ENCODE measurements around the gene INS.

Gene INS

GRCh38 chr11:2135018-2135569 lies 25.9 kb downstream of the INS start:
- H3K36me3 ChIP-seq (ENCODE audit: control insufficient read depth, insufficient read depth, low read length), result no peaks in the 10 kb centered on the region
- no peaks in the 10 kb centered on the region for H3K9me3 ChIP-seq (ENCODE audit: control insufficient read depth, insufficient read depth, low read length)
- H3K27me3 ChIP-seq (ENCODE audit: control insufficient read depth, insufficient read depth, low read length), result peaks cover 72% of the 10 kb centered on the region
- no peak overlapping the region for H3K27ac ChIP-seq (ENCODE audit: low read depth, low read length)
- H3K9ac ChIP-seq (ENCODE audit: low read depth, low read length), result no peak overlapping the region
- no peak overlapping the region for H3K4me3 ChIP-seq (ENCODE audit: low read depth, low read length)
- H3K4me1 ChIP-seq (ENCODE audit: control insufficient read depth, insufficient read depth, low read length), result no peaks in the 10 kb centered on the region

- Histone ChIP-seq H3K4me3 (ENCODE audit: low read depth, low read length) (no peak overlapping the region), H3K4me1 (ENCODE audit: control insufficient read depth, insufficient read depth, low read length) (no peaks in the 10 kb centered on the region), H3K9me3 (ENCODE audit: control insufficient read depth, insufficient read depth, low read length) (no peaks in the 10 kb centered on the region), H3K36me3 (ENCODE audit: control insufficient read depth, insufficient read depth, low read length) (no peaks in the 10 kb centered on the region), H3K27ac (ENCODE audit: low read depth, low read length) (no peak overlapping the region), H3K9ac (ENCODE audit: low read depth, low read length) (no peak overlapping the region), H3K27me3 (ENCODE audit: control insufficient read depth, insufficient read depth, low read length) (peaks cover 65% of the 10 kb centered on the region)
Measured at GRCh38 chr11:2134022-2135010, 26.7 kb downstream of the INS start.

- H3K4me1 ChIP-seq (ENCODE audit: control insufficient read depth, insufficient read depth, low read length), result no peaks in the 10 kb centered on the region
- no peak overlapping the region for H3K4me3 ChIP-seq (ENCODE audit: low read depth, low read length)
- H3K36me3 ChIP-seq (ENCODE audit: control insufficient read depth, insufficient read depth, low read length), result no peaks in the 10 kb centered on the region
- H3K9me3 ChIP-seq (ENCODE audit: control insufficient read depth, insufficient read depth, low read length), result no peaks in the 10 kb centered on the region
- H3K9ac ChIP-seq (ENCODE audit: low read depth, low read length), result no peak overlapping the region
- peaks cover 57% of the 10 kb centered on the region for H3K27me3 ChIP-seq (ENCODE audit: control insufficient read depth, insufficient read depth, low read length)
- H3K27ac ChIP-seq (ENCODE audit: low read depth, low read length), result no peak overlapping the region
Measured at GRCh38 chr11:2133241-2134021, 27.6 kb downstream of the INS start.

- H3K4me3 ChIP-seq (ENCODE audit: low read depth, low read length), result no peak overlapping the region
- peaks cover 51% of the 10 kb centered on the region for H3K27me3 ChIP-seq (ENCODE audit: control insufficient read depth, insufficient read depth, low read length)
- H3K27ac ChIP-seq (ENCODE audit: low read depth, low read length), result no peak overlapping the region
- H3K9ac ChIP-seq (ENCODE audit: low read depth, low read length), result no peak overlapping the region
- H3K36me3 ChIP-seq (ENCODE audit: control insufficient read depth, insufficient read depth, low read length), result no peaks in the 10 kb centered on the region
- H3K4me1 ChIP-seq (ENCODE audit: control insufficient read depth, insufficient read depth, low read length), result no peaks in the 10 kb centered on the region
- H3K9me3 ChIP-seq (ENCODE audit: control insufficient read depth, insufficient read depth, low read length), result no peaks in the 10 kb centered on the region
Measured at GRCh38 chr11:2132874-2133240, 28.2 kb downstream of the INS start.

GRCh38 chr11:2132246-2132645 lies 28.8 kb downstream of the INS start:
- no peaks in the 10 kb centered on the region for H3K36me3 ChIP-seq (ENCODE audit: control insufficient read depth, insufficient read depth, low read length)
- no peaks in the 10 kb centered on the region for H3K4me1 ChIP-seq (ENCODE audit: control insufficient read depth, insufficient read depth, low read length)
- no peak overlapping the region for H3K9ac ChIP-seq (ENCODE audit: low read depth, low read length)
- no peak overlapping the region for H3K4me3 ChIP-seq (ENCODE audit: low read depth, low read length)
- H3K27me3 ChIP-seq (ENCODE audit: control insufficient read depth, insufficient read depth, low read length), result peaks cover 45% of the 10 kb centered on the region
- H3K9me3 ChIP-seq (ENCODE audit: control insufficient read depth, insufficient read depth, low read length), result no peaks in the 10 kb centered on the region
- H3K27ac ChIP-seq (ENCODE audit: low read depth, low read length), result no peak overlapping the region

GRCh38 chr11:2131371-2132236 lies 29.4 kb downstream of the INS start:
- Histone ChIP-seq H3K36me3 (ENCODE audit: control insufficient read depth, insufficient read depth, low read length) (no peaks in the 10 kb centered on the region), H3K9ac (ENCODE audit: low read depth, low read length) (no peak overlapping the region), H3K27me3 (ENCODE audit: control insufficient read depth, insufficient read depth, low read length) (peaks cover 39% of the 10 kb centered on the region), H3K4me1 (ENCODE audit: control insufficient read depth, insufficient read depth, low read length) (no peaks in the 10 kb centered on the region), H3K27ac (ENCODE audit: low read depth, low read length) (no peak overlapping the region), H3K4me3 (ENCODE audit: low read depth, low read length) (no peak overlapping the region), H3K9me3 (ENCODE audit: control insufficient read depth, insufficient read depth, low read length) (no peaks in the 10 kb centered on the region)

GRCh38 chr11:2130881-2131352 lies 30.1 kb downstream of the INS start:
- H3K4me1 ChIP-seq (ENCODE audit: control insufficient read depth, insufficient read depth, low read length), result no peaks in the 10 kb centered on the region
- no peak overlapping the region for H3K4me3 ChIP-seq (ENCODE audit: low read depth, low read length)
- H3K27me3 ChIP-seq (ENCODE audit: control insufficient read depth, insufficient read depth, low read length), result peaks cover 32% of the 10 kb centered on the region
- no peak overlapping the region for H3K27ac ChIP-seq (ENCODE audit: low read depth, low read length)
- no peak overlapping the region for H3K9ac ChIP-seq (ENCODE audit: low read depth, low read length)
- H3K36me3 ChIP-seq (ENCODE audit: control insufficient read depth, insufficient read depth, low read length), result no peaks in the 10 kb centered on the region
- H3K9me3 ChIP-seq (ENCODE audit: control insufficient read depth, insufficient read depth, low read length), result no peaks in the 10 kb centered on the region

GRCh38 chr11:2129699-2130366 lies 31.2 kb downstream of the INS start:
- Histone ChIP-seq H3K27ac (ENCODE audit: low read depth, low read length) (no peak overlapping the region), H3K9ac (ENCODE audit: low read depth, low read length) (no peak overlapping the region), H3K27me3 (ENCODE audit: control insufficient read depth, insufficient read depth, low read length) (peaks cover 21% of the 10 kb centered on the region; the same call in 1 of the 2 replicates)

GRCh38 chr11:2129308-2129698 lies 31.7 kb downstream of the INS start:
- H3K27ac ChIP-seq (ENCODE audit: low read depth, low read length), result no peak overlapping the region
- no peaks in the 10 kb centered on the region for H3K9me3 ChIP-seq (ENCODE audit: control insufficient read depth, insufficient read depth, low read length)
- H3K4me1 ChIP-seq (ENCODE audit: control insufficient read depth, insufficient read depth, low read length), result no peaks in the 10 kb centered on the region
- no peaks in the 10 kb centered on the region for H3K36me3 ChIP-seq (ENCODE audit: control insufficient read depth, insufficient read depth, low read length)
- no peak overlapping the region for H3K4me3 ChIP-seq (ENCODE audit: low read depth, low read length)
- peaks cover 17% of the 10 kb centered on the region; the same call in 1 of the 2 replicates for H3K27me3 ChIP-seq (ENCODE audit: control insufficient read depth, insufficient read depth, low read length)
- no peak overlapping the region for H3K9ac ChIP-seq (ENCODE audit: low read depth, low read length)

More at GRCh38 chr11:2129699-2130366, 31.2 kb downstream of the INS start:
- no peaks in the 10 kb centered on the region for H3K36me3 ChIP-seq (ENCODE audit: control insufficient read depth, insufficient read depth, low read length)
- H3K4me1 ChIP-seq (ENCODE audit: control insufficient read depth, insufficient read depth, low read length), result no peaks in the 10 kb centered on the region
- H3K9me3 ChIP-seq (ENCODE audit: control insufficient read depth, insufficient read depth, low read length), result no peaks in the 10 kb centered on the region
- H3K4me3 ChIP-seq (ENCODE audit: low read depth, low read length), result no peak overlapping the region
